NCI-H1417 treated with DMSO at 0.1 percent for 48 hours (cell line): Measurements from ENCODE around the gene NAT9.

Experiments
- DNase-seq: peaks from one replicate; lab custom pipeline; 2025; lab: John Stamatoyannopoulos, UW

NAT9 gene

GRCh38 chr17:74779948-74780400 lies 3.8 kb upstream of the NAT9 start:
- DNase-seq, result no peak

- no peak for DNase-seq
Observed at GRCh38 chr17:74779501-74779900, 3.4 kb upstream of the NAT9 start.

- DNase-seq, result no peak
Observed at GRCh38 chr17:74778960-74779359, 2.8 kb upstream of the NAT9 start.

GRCh38 chr17:74777901-74778515 lies 1.9 kb upstream of the NAT9 start:
- DNase-seq, result no peak

- no peak for DNase-seq
Observed at GRCh38 chr17:74776990-74777389, 845 bp upstream of the NAT9 start.

- DNase-seq, result no peak
Observed at GRCh38 chr17:74775409-74776043, 619 bp downstream of the NAT9 start.

- DNase-seq, result no peak
Observed at GRCh38 chr17:74773871-74774286, 2.3 kb downstream of the NAT9 start.

- DNase-seq, result no peak
Observed at GRCh38 chr17:74773414-74773813, 2.7 kb downstream of the NAT9 start.

- DNase-seq, result no peak
Observed at GRCh38 chr17:74772053-74772452, 4.1 kb downstream of the NAT9 start.

- no peak for DNase-seq
Observed at GRCh38 chr17:74771319-74771914, 4.7 kb downstream of the NAT9 start.

GRCh38 chr17:74770498-74771318 lies 5.4 kb downstream of the NAT9 start:
- no peak for DNase-seq

GRCh38 chr17:74769856-74770497 lies 6.2 kb downstream of the NAT9 start:
- DNase-seq, result no peak

- no peak for DNase-seq
Observed at GRCh38 chr17:74769266-74769855, 6.8 kb downstream of the NAT9 start.

GRCh38 chr17:74768763-74769114 lies 7.4 kb downstream of the NAT9 start:
- DNase-seq, result no peak

- DNase-seq, result no peak
Observed at GRCh38 chr17:74768069-74768762, 7.9 kb downstream of the NAT9 start.

- no peak for DNase-seq
Observed at GRCh38 chr17:74767111-74767516, 9.0 kb downstream of the NAT9 start.

- no peak for DNase-seq
Observed at GRCh38 chr17:74766413-74766812, 9.7 kb downstream of the NAT9 start.

- no peak for DNase-seq
Observed at GRCh38 chr17:74764751-74765286, 11.3 kb downstream of the NAT9 start.

GRCh38 chr17:74763565-74764387 lies 12.4 kb downstream of the NAT9 start:
- no peak for DNase-seq

- no peak for DNase-seq
Observed at GRCh38 chr17:74761931-74762330, 14.2 kb downstream of the NAT9 start.
